Activated CD8-positive, alpha-beta memory T cell treated with anti-CD3 and anti-CD28 coated beads, Interleukin-2, amount 50 U/mL, for 1 hour (primary cell): ENCODE results near the gene DNAH17.

Experiments used
- DNase-seq: peaks from one replicate; pipeline ENCODE4 v3.0.0-alpha.2; 2020; ENCODE audit errors: extremely low read depth

The DNAH17 gene

GRCh38 chr17:78411241-78411857 lies 165.8 kb downstream of the DNAH17 start:
- DNase-seq, result no peak

- DNase-seq, result no peak
These were observed 167.8 kb downstream of the DNAH17 start for GRCh38 chr17:78409191-78409928.

- no peak for DNase-seq
These were observed 168.6 kb downstream of the DNAH17 start for GRCh38 chr17:78408476-78409050.

- DNase-seq, result no peak
These were observed 169.7 kb downstream of the DNAH17 start for GRCh38 chr17:78407387-78408000.

GRCh38 chr17:78406920-78407319 lies 170.3 kb downstream of the DNAH17 start:
- DNase-seq, result no peak

GRCh38 chr17:78406396-78406795 lies 170.8 kb downstream of the DNAH17 start:
- DNase-seq, result no peak

GRCh38 chr17:78403822-78404221 lies 173.4 kb downstream of the DNAH17 start:
- no peak for DNase-seq

GRCh38 chr17:78401891-78402290 lies 175.3 kb downstream of the DNAH17 start:
- no peak for DNase-seq

GRCh38 chr17:78401246-78401645 lies 175.9 kb downstream of the DNAH17 start:
- no peak for DNase-seq

- DNase-seq, result no peak
These were observed 176.5 kb downstream of the DNAH17 start for GRCh38 chr17:78400581-78401240.

GRCh38 chr17:78399693-78400144 lies 177.5 kb downstream of the DNAH17 start:
- DNase-seq, result no peak

GRCh38 chr17:78399028-78399692 lies 178.0 kb downstream of the DNAH17 start:
- no peak for DNase-seq

GRCh38 chr17:78398390-78398789 lies 178.8 kb downstream of the DNAH17 start:
- DNase-seq, result no peak

- DNase-seq, result no peak
These were observed 179.5 kb downstream of the DNAH17 start for GRCh38 chr17:78397681-78398101.

GRCh38 chr17:78396441-78397337 lies 180.5 kb downstream of the DNAH17 start:
- no peak for DNase-seq

- no peak for DNase-seq
These were observed 182.0 kb downstream of the DNAH17 start for GRCh38 chr17:78395155-78395554.

GRCh38 chr17:78394209-78394608 lies 183.0 kb downstream of the DNAH17 start:
- no peak for DNase-seq

- no peak for DNase-seq
These were observed 183.6 kb downstream of the DNAH17 start for GRCh38 chr17:78393575-78393974.

- no peak for DNase-seq
These were observed 184.9 kb downstream of the DNAH17 start for GRCh38 chr17:78392295-78392694.

GRCh38 chr17:78391843-78392242 lies 185.4 kb downstream of the DNAH17 start:
- DNase-seq, result no peak

GRCh38 chr17:78391051-78391431 lies 186.2 kb downstream of the DNAH17 start:
- DNase-seq, result no peak
